Upper lobe of left lung (tissue), 4 donors: ENCODE measurements around the gene DLGAP4.

Experiments used
- CTCF ChIP-seq, 6 experiments: fragments of 450-650 bp in 4 of 6; fragments of 200-600 bp in 2 of 6; sonication (generic) in 2 of 6; IDR thresholded peaks; one replicate each; pipeline ENCODE4 v1.5.1; 2016 to 2019; ENCODE audit warnings: antibody characterized with exemption in 6 of 6
- EP300 ChIP-seq, 4 donors: sonication (generic); formaldehyde crosslinking; IDR thresholded peaks; one replicate each; pipeline ENCODE4 v1.5.1; 2017; ENCODE audit warnings: antibody characterized with exemption in 4 of 4, control low read depth in 2 of 4
- POLR2A ChIP-seq, 4 donors: fragments of 450-650 bp; IDR thresholded peaks; one replicate each; pipeline ENCODE4 v1.5.1; 2016 to 2017; ENCODE audit warnings: antibody characterized with exemption in 4 of 4, mild to moderate bottlenecking in 2 of 4

GRCh38 chr20:36467076-36467999, 161.2 kb downstream of the DLGAP4 start:
- TF ChIP-seq EP300 (IDR thresholded peaks at IDR 0.05), result no peak
- peak in 1 of 6 experiments; percentile 1 for TF ChIP-seq CTCF (IDR thresholded peaks at IDR 0.05)
- TF ChIP-seq POLR2A (IDR thresholded peaks at IDR 0.05), result no peak
